Body of pancreas (tissue), 4 donors: Measurements from ENCODE around the gene SRM. TPM values are rescaled to one million over a fixed set of nuclear protein-coding genes. Genes with fewer than 3 reads are reported as not detected.

Experiments
- ATAC-seq: fragments of 150-250 bp; one replicate; pipeline ENCODE4 v1.9.1; 2016
- DNase-seq, 4 donors: peaks; one replicate each; pipeline ENCODE4 v3.0.0-alpha.2; 2019
- H3K27ac ChIP-seq, 4 donors: fragments of 200-600 bp; sonication (generic); 1 replicate in 3 of 4; 2 replicates in 1 of 4; pipeline versions ENCODE4 v1.5.1 to v1.6.1; 2016 to 2019; ENCODE audit warnings: mild to moderate bottlenecking in 1 of 4, mixed read lengths in 1 of 4, moderate library complexity in 1 of 4
- H3K27me3 ChIP-seq, 2 donors: fragments of 200-600 bp; sonication (generic); one replicate each; pipeline ENCODE4 v1.6.0; 2016; ENCODE audit warnings: mild to moderate bottlenecking in 1 of 2
- H3K36me3 ChIP-seq, 2 donors: fragments of 200-600 bp; sonication (generic); replicated peaks in 1 of 2; 2 replicates each; pipeline ENCODE4 v1.5.1; 2016; ENCODE audit warnings: low read depth in 2 of 2; ENCODE audit not compliant: insufficient read depth in 1 of 2
- H3K4me1 ChIP-seq: fragments of 200-600 bp; sonication (generic); one replicate; pipeline ENCODE4 v1.6.0; 2016
- H3K4me3 ChIP-seq, 2 donors: fragments of 200-600 bp; sonication (generic); 1 replicate in 1 of 2; 2 replicates in 1 of 2; pipeline ENCODE4 v1.5.1; 2016 to 2019
- H3K9me3 ChIP-seq, 3 donors: fragments of 200-600 bp; sonication (generic); 1 replicate in 2 of 3; 2 replicates in 1 of 3; pipeline ENCODE4 v1.5.1; 2016
- CTCF ChIP-seq, 7 experiments: fragments of 450-650 bp in 4 of 7; fragments of 200-600 bp in 3 of 7; sonication (generic) in 3 of 7; IDR thresholded peaks; one replicate each; pipeline ENCODE4 v1.5.1; 2016 to 2019; ENCODE audit warnings: antibody characterized with exemption in 7 of 7
- POLR2A ChIP-seq, 3 donors: fragments of 450-650 bp; IDR thresholded peaks; one replicate each; pipeline ENCODE4 v1.6.1; 2016; ENCODE audit warnings: antibody characterized with exemption in 3 of 3, mild to moderate bottlenecking in 2 of 3
- WGBS, 2 donors: methylation state at CpG; one replicate each; pipeline ENCODE4 v1.1.5; 2017; 5-methylcytosine and 5-hydroxymethylcytosine counted together
- intact Hi-C: fragments of 100-400 bp; cut with DNase I; formaldehyde crosslinking; loops from one replicate; pipeline ENCODE4 v1.15.1; 2023
- total RNA-seq, 2 donors: library from RNA; depleted of rRNA; stranded (reverse); fragments of >200 nt; gene quantifications; one replicate each; pipeline ENCODE4 v1.1.0, GENCODE V29; 2016

Gene SRM
- total RNA-seq, 2 donors from 2014 or later, result 50.3 to 159 TPM

- Histone ChIP-seq H3K36me3 (peaks cover 13 to 27% of the 10 kb centered on the region in 2 donors), H3K27ac (no peak overlapping the region), H3K9me3 (no peaks in the 10 kb centered on the region), H3K4me1 (no peaks in the 10 kb centered on the region), H3K27me3 (no peaks in the 10 kb centered on the region), H3K4me3 (no peak overlapping the region)
- intact Hi-C loops, result no loop called here
- ATAC-seq (no peak), DNase-seq (no peak)
- TF ChIP-seq CTCF (IDR thresholded peaks at IDR 0.05), result no peak
- no peak for TF ChIP-seq POLR2A (IDR thresholded peaks at IDR 0.05)
- WGBS, 2 donors, result 63 to 80% methylated on average over 1 of the region's 1 CpG
Observed at GRCh38 chr1:11026052-11026451, 33.8 kb downstream of the SRM start.

- H3K9me3 ChIP-seq, result no peaks in the 10 kb centered on the region
- intact Hi-C loops, result no loop called here
- ATAC-seq (no peak), DNase-seq (no peak)
- H3K27ac ChIP-seq, result no peak overlapping the region
- H3K27me3 ChIP-seq, result no peaks in the 10 kb centered on the region
- no peaks in the 10 kb centered on the region for H3K4me1 ChIP-seq
- no peak for TF ChIP-seq POLR2A (IDR thresholded peaks at IDR 0.05)
- no peak for TF ChIP-seq CTCF (IDR thresholded peaks at IDR 0.05)
- peaks cover 17 to 31% of the 10 kb centered on the region in 2 donors for H3K36me3 ChIP-seq
- 89% methylated on average over 1 of the region's 1 CpG for WGBS, 2 donors
- H3K4me3 ChIP-seq, result no peak overlapping the region
Observed at GRCh38 chr1:11025618-11026017, 34.2 kb downstream of the SRM start.

- DNase-seq (no peak), ATAC-seq (no peak)
- intact Hi-C loops, result no loop called here
- H3K36me3 ChIP-seq, result peaks cover 25 to 37% of the 10 kb centered on the region in 2 donors
- 65 to 77% methylated on average over 2 of the region's 2 CpGs for WGBS, 2 donors
- H3K4me3 ChIP-seq, result no peak overlapping the region
- no peaks in the 10 kb centered on the region for H3K27me3 ChIP-seq
- TF ChIP-seq POLR2A (IDR thresholded peaks at IDR 0.05) (no peak), CTCF (IDR thresholded peaks at IDR 0.05) (no peak)
- no peaks in the 10 kb centered on the region for H3K9me3 ChIP-seq
- no peaks in the 10 kb centered on the region for H3K4me1 ChIP-seq
- H3K27ac ChIP-seq, result no peak overlapping the region
Observed at GRCh38 chr1:11024874-11025203, 35.0 kb downstream of the SRM start.

- Histone ChIP-seq H3K4me3 (no peak overlapping the region), H3K27ac (no peak overlapping the region), H3K36me3 (peaks cover 29 to 40% of the 10 kb centered on the region in 2 donors), H3K27me3 (no peaks in the 10 kb centered on the region), H3K4me1 (no peaks in the 10 kb centered on the region), H3K9me3 (no peaks in the 10 kb centered on the region)
- DNase-seq (no peak), ATAC-seq (no peak)
- intact Hi-C loops, result no loop called here
- TF ChIP-seq CTCF (IDR thresholded peaks at IDR 0.05) (no peak), POLR2A (IDR thresholded peaks at IDR 0.05) (no peak)
- WGBS, 2 donors, result 81 to 86% methylated on average over 3 of the region's 3 CpGs
Observed at GRCh38 chr1:11024154-11024873, 35.5 kb downstream of the SRM start.

GRCh38 chr1:11023201-11023600 is 36.6 kb downstream of the SRM start:
- DNase-seq, result no peak
- H3K9me3 ChIP-seq, result no peaks in the 10 kb centered on the region
- no peak for ATAC-seq
- H3K36me3 ChIP-seq, result peaks cover 38 to 50% of the 10 kb centered on the region in 2 donors
- no peak overlapping the region for H3K4me3 ChIP-seq
- no peaks in the 10 kb centered on the region for H3K4me1 ChIP-seq
- H3K27ac ChIP-seq, result no peak overlapping the region
- TF ChIP-seq POLR2A (IDR thresholded peaks at IDR 0.05) (no peak), CTCF (IDR thresholded peaks at IDR 0.05) (no peak)
- no peaks in the 10 kb centered on the region for H3K27me3 ChIP-seq
- intact Hi-C loops, result no loop called here
- WGBS, 2 donors, result 88 to 94% methylated on average over 14 of the region's 14 CpGs
